Right forelimb (tissue), 1 donor: ENCODE measurements around the gene EMD.
"Not testable (repeated sequence)": the region's sequence is repeated elsewhere in the genome, so short reads cannot be mapped to it uniquely, and the experiment has no call there.

Experiments
- DNase-seq: peaks from one replicate; pipeline ENCODE4 v3.0.0-alpha.2; 2018

The EMD gene

GRCh38 chrX:154378799-154379568 lies at the start of gene EMD:
Gene EMD (plus strand): TSS chrX:154379295. CDS start chrX:154379485, 190 bp downstream.
- DNase-seq = peak; percentile 97

GRCh38 chrX:154332561-154332960 lies 46.5 kb upstream of the EMD start:
- no peak for DNase-seq

- no peak for DNase-seq
These were observed 46.0 kb upstream of the EMD start for GRCh38 chrX:154333116-154333515.

GRCh38 chrX:154333837-154334271 lies 45.2 kb upstream of the EMD start:
- DNase-seq = no peak

GRCh38 chrX:154334496-154334895 lies 44.6 kb upstream of the EMD start:
- no peak for DNase-seq

- DNase-seq = not testable (repeated sequence)
These were observed 37.4 kb upstream of the EMD start for GRCh38 chrX:154341399-154342298.

- DNase-seq = not testable (repeated sequence)
These were observed 36.0 kb upstream of the EMD start for GRCh38 chrX:154343063-154343462.

GRCh38 chrX:154343620-154344019 lies 35.5 kb upstream of the EMD start:
- not testable (repeated sequence) for DNase-seq

- no peak for DNase-seq
These were observed 31.0 kb upstream of the EMD start for GRCh38 chrX:154348114-154348531.

- DNase-seq = no peak
These were observed 30.3 kb upstream of the EMD start for GRCh38 chrX:154348646-154349358.

GRCh38 chrX:154349359-154349935 lies 29.6 kb upstream of the EMD start:
- DNase-seq = no peak

- DNase-seq = no peak
These were observed 29.1 kb upstream of the EMD start for GRCh38 chrX:154349979-154350378.

GRCh38 chrX:154350429-154351182 lies 28.5 kb upstream of the EMD start:
- no peak for DNase-seq

GRCh38 chrX:154351183-154352011 lies 27.7 kb upstream of the EMD start:
- DNase-seq = no peak

- DNase-seq = no peak
These were observed 27.1 kb upstream of the EMD start for GRCh38 chrX:154352012-154352401.

- no peak for DNase-seq
These were observed 26.6 kb upstream of the EMD start for GRCh38 chrX:154352466-154352865.

- no peak for DNase-seq
These were observed 25.8 kb upstream of the EMD start for GRCh38 chrX:154353172-154353843.

GRCh38 chrX:154354013-154354412 lies 25.1 kb upstream of the EMD start:
- DNase-seq = no peak

- no peak for DNase-seq
These were observed 24.6 kb upstream of the EMD start for GRCh38 chrX:154354516-154354915.

GRCh38 chrX:154355094-154355775 lies 23.9 kb upstream of the EMD start:
- DNase-seq = no peak
